ENCODE data around the gene CASKIN2.
A peak's percentile ranks its signal among the peaks of the same experiment; 100 is the strongest.

CASKIN2 gene

DNA sequence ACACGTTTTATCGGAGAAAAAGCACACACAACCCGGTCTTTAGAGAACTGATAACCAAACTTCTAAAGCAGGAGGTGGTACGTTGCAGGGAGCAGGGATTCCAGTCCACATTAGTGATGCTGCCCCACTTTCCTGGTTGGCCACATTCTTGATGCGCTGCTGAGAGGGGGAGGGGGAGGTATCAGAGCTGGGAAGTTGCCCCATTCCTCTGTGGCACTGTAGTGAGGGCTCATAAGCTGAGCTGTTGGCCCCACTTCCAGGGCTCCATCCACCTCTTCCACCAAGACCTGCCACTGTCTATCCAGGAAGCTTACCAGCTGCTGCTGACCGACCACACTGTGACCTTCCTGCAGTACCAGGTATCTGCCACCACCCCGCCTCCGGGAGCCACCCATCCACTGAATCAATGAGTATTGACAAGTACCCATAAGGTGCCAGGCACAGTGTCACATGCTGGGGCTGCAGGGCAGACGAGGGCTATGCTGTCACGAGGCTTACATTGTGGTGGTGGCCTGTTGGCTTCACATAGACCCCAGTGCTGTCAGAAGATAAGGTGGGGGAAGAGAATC is 2.0 kb upstream of the CASKIN2 start:
- no peak for DNase-seq
- Histone ChIP-seq H3K9me3 (no peaks in the 10 kb centered on the region), H3K36me3 (peaks cover 7% of the 10 kb centered on the region), H3K4me1 (no peaks in the 10 kb centered on the region), H3K27me3 (no peaks in the 10 kb centered on the region), H3K4me3 (ENCODE audit: low read depth, low read length) (peak overlapping the region; percentile 88)
- TF ChIP-seq, protein P1, sequence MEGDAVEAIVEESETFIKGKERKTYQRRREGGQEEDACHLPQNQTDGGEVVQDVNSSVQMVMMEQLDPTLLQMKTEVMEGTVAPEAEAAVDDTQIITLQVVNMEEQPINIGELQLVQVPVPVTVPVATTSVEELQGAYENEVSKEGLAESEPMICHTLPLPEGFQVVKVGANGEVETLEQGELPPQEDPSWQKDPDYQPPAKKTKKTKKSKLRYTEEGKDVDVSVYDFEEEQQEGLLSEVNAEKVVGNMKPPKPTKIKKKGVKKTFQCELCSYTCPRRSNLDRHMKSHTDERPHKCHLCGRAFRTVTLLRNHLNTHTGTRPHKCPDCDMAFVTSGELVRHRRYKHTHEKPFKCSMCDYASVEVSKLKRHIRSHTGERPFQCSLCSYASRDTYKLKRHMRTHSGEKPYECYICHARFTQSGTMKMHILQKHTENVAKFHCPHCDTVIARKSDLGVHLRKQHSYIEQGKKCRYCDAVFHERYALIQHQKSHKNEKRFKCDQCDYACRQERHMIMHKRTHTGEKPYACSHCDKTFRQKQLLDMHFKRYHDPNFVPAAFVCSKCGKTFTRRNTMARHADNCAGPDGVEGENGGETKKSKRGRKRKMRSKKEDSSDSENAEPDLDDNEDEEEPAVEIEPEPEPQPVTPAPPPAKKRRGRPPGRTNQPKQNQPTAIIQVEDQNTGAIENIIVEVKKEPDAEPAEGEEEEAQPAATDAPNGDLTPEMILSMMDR (IDR thresholded peaks at IDR 0.05; ENCODE audit: low read depth, low read length) = no peak

DNA sequence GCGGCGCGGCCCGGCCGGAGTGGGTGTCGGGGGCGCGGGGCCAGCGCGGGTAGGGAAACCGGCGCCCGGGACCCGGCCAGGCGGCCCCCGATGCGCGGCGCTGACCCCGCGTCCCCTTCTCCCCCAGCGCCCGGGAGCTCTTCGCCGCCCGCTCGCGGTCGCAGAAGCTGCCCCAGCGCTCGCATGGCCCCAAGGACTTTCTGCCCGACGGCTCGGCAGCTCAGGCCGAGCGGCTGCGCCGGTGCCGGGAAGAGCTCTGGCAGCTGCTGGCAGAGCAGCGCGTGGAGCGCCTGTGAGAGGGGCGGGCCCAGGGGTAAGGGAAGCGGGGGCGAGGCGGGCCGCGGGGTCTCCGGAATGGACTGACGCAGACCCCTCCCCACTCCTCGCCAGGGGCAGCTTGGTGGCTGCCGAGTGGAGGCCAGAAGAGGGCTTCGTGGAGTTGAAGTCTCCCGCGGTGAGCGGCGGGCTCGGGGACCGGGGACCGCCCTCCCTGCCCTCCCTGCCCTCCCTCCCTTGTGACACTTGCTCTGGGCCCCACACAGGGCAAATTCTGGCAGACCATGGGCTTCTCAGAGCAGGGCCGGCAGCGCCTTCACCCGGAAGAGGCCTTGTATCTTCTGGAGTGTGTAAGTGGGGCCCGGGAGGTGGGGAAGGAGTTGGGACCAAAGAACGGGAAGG is 1.4 kb upstream of the CASKIN2 start:
- DNase-seq = peak; percentile 48
- peaks cover 7% of the 10 kb centered on the region for H3K36me3 ChIP-seq

DNA sequence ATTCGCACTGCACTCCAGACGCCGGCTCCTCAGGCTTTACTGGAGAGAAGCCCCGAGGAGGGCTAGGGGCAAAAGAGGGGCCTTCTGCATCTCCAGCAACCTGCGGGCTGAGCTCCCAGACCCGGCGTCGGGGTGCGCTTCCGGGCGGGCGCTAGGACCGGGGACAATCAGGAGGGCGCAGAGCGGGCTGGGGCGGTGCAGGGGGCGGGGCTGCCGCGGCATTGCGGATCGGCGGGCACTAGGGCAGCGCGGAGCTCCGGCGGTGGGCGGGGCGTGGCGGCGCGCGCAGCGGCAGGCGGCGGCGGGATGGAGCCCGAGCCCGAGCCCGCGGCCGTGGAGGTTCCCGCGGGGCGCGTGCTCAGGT is 900 bp upstream of the CASKIN2 start, which contains the start of gene TSEN54:
TSS of gene TSEN54 (plus strand) at position 274 of the 364 bp plus-strand sequence. CDS start at position 307, 33 bp downstream.
- DNase-seq = peak; percentile 98
- Histone ChIP-seq H3K4me1 (no peaks in the 10 kb centered on the region), H3K9me3 (no peaks in the 10 kb centered on the region), H3K27me3 (no peaks in the 10 kb centered on the region), H3K36me3 (peaks cover 7% of the 10 kb centered on the region), H3K4me3 (ENCODE audit: low read depth, low read length) (peak within 1 kb of the TSS; percentile 88)
- TF ChIP-seq, protein P1 (IDR thresholded peaks at IDR 0.05; ENCODE audit: low read depth, low read length) = no peak

More for the DNA sequence above, 1.4 kb upstream of the CASKIN2 start:
- peak overlapping the region; percentile 88 for H3K4me3 ChIP-seq (ENCODE audit: low read depth, low read length)
- no peaks in the 10 kb centered on the region for H3K9me3 ChIP-seq
- H3K27me3 ChIP-seq = no peaks in the 10 kb centered on the region
- TF ChIP-seq, protein P1 (IDR thresholded peaks at IDR 0.05; ENCODE audit: low read depth, low read length) = no peak
- no peaks in the 10 kb centered on the region for H3K4me1 ChIP-seq

- peak; percentile 26 for DNase-seq
- TF ChIP-seq, protein P1 (IDR thresholded peaks at IDR 0.05; ENCODE audit: low read depth, low read length) = no peak
- H3K36me3 ChIP-seq = peaks cover 7% of the 10 kb centered on the region
These were observed 330 bp downstream of the CASKIN2 start for GRCh38 chr17:75514919-75515495.

DNA sequence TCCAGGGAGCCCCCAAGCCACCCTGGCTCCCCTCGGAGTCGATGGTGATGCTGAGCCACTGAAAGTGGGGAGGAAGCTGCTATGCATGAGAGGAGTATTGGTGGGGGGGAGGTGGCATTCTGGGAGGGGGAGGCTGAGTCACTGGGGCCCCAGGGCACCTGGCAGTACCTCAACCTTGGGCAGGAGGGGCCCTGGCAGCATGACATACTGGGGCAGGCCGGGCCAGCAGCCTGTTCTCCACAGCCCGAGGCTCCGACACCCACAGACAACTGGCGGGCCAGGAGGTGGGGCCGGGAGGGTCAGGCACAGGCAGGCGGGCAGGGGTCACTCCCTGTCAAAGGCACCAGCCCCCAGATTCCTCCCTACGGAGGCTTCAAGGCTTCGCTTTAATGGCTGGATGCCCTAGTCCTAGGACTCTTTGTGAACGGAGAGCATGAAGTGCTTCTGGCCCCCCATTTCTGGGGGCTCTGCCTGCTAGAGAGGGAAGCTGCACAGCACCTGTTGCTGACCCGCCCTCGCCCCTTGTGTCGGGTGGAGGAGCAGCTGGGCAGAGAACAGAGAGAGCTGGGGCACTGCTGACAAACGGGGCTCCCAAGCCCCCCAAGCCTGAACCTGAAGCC is 928 bp downstream of the CASKIN2 start:
- Histone ChIP-seq H3K27me3 (no peaks in the 10 kb centered on the region), H3K4me1 (no peaks in the 10 kb centered on the region), H3K4me3 (ENCODE audit: low read depth, low read length) (peak overlapping the region; percentile 82), H3K9me3 (no peaks in the 10 kb centered on the region), H3K36me3 (peaks cover 4% of the 10 kb centered on the region)
- DNase-seq = no peak
- TF ChIP-seq, protein P1 (IDR thresholded peaks at IDR 0.05; ENCODE audit: low read depth, low read length) = no peak

More at GRCh38 chr17:75514919-75515495, 330 bp downstream of the CASKIN2 start:
- no peaks in the 10 kb centered on the region for H3K27me3 ChIP-seq
- H3K4me3 ChIP-seq (ENCODE audit: low read depth, low read length) = peak overlapping the region; percentile 82
- no peaks in the 10 kb centered on the region for H3K4me1 ChIP-seq
- no peaks in the 10 kb centered on the region for H3K9me3 ChIP-seq

Data from BE2C (cell line).